EH (cell line): ENCODE results near the gene CASP12.

Experiments
- DNase-seq: peaks from one replicate; pipeline ENCODE4 v3.0.0-alpha.2; 2015; ENCODE audit warnings: low read depth

The CASP12 gene

GRCh38 chr11:104892723-104893511 lies 5.3 kb downstream of the CASP12 start:
- DNase-seq = peak; percentile 57

GRCh38 chr11:104891135-104891534 lies 7.1 kb downstream of the CASP12 start:
- DNase-seq = peak; percentile 83

GRCh38 chr11:104883342-104883741 lies 14.9 kb downstream of the CASP12 start:
- DNase-seq = no peak

GRCh38 chr11:104881117-104881794 lies 17.0 kb downstream of the CASP12 start:
- DNase-seq = no peak

- DNase-seq = no peak
These were observed 18.6 kb downstream of the CASP12 start for GRCh38 chr11:104879514-104880190.

- no peak for DNase-seq
These were observed 21.3 kb downstream of the CASP12 start for GRCh38 chr11:104876861-104877431.

GRCh38 chr11:104876324-104876723 lies 21.9 kb downstream of the CASP12 start:
- DNase-seq = no peak

GRCh38 chr11:104873252-104873651 lies 25.0 kb downstream of the CASP12 start:
- DNase-seq = no peak

- no peak for DNase-seq
These were observed 25.9 kb downstream of the CASP12 start for GRCh38 chr11:104872393-104872792.

- DNase-seq = peak; percentile 4
These were observed 27.4 kb downstream of the CASP12 start for GRCh38 chr11:104870910-104871309.

GRCh38 chr11:104866815-104867214 lies 31.4 kb downstream of the CASP12 start:
- no peak for DNase-seq

GRCh38 chr11:104858882-104859775 lies 39.1 kb downstream of the CASP12 start:
- peak; percentile 0 for DNase-seq

GRCh38 chr11:104856607-104857006 lies 41.7 kb downstream of the CASP12 start:
- DNase-seq = no peak

- DNase-seq = no peak
These were observed 42.3 kb downstream of the CASP12 start for GRCh38 chr11:104855965-104856364.

GRCh38 chr11:104853276-104853675 lies 45.0 kb downstream of the CASP12 start:
- DNase-seq = no peak

- DNase-seq = peak; percentile 6
These were observed 45.4 kb downstream of the CASP12 start for GRCh38 chr11:104852811-104853210.

GRCh38 chr11:104846216-104846615 lies 52.0 kb downstream of the CASP12 start:
- no peak for DNase-seq

GRCh38 chr11:104844451-104844850 lies 53.8 kb downstream of the CASP12 start:
- DNase-seq = no peak

- no peak for DNase-seq
These were observed 55.0 kb downstream of the CASP12 start for GRCh38 chr11:104843150-104843836.

- DNase-seq = no peak
These were observed 56.2 kb downstream of the CASP12 start for GRCh38 chr11:104841973-104842525.

GRCh38 chr11:104841185-104841584 lies 57.1 kb downstream of the CASP12 start:
- no peak for DNase-seq
